ENCODE measurements around the gene USP26. TPM values are rescaled to one million over a fixed set of nuclear protein-coding genes. Genes with fewer than 3 reads are reported as not detected.
"Not testable (repeated sequence)": the region's sequence is repeated elsewhere in the genome, so short reads cannot be mapped to it uniquely, and the experiment has no call there.

Gene USP26
- total and polyA plus RNA-seq, 2 donors (not counting 3 experiments of a cell fraction or from before 2014, with no cell fraction given) = not detected

DNA sequence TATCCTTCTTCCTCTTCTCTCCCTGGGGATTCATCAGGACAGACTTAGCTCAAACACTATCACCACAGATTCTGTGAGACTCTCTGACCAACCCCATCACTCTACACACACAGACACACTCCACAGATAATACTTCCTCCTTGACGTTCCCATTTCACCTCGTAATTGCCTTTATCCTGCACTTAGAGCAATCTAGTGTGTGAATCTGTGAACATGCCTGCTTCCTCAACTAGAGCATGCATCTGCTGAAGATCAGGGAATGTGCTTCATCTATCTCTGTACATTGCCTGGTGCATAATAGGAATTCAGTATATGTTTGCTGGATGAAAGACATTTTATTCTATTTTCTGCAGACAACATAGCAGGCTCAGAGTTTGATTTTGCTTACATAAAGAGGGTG lies 113.4 kb downstream of the USP26 start:
- H3K36me3 ChIP-seq (ENCODE audit: control insufficient read depth in 2 of 2, extremely low read depth in 1 of 2, insufficient read depth in 2 of 2, low read length in 2 of 2) = no peaks in the 10 kb centered on the region
- H3K79me2 ChIP-seq (ENCODE audit: control insufficient read depth, insufficient read depth, low read length) = no peaks in the 10 kb centered on the region
- no peak overlapping the region for H2AFZ ChIP-seq (ENCODE audit: low read depth, low read length)
- no peak for FAIRE-seq
- H3K4me1 ChIP-seq (ENCODE audit: control insufficient read depth, extremely low read depth, insufficient read depth, low read length) = no peaks in the 10 kb centered on the region
- ChIA-PET CTCF (no interaction called here), POLR2A (no interaction called here)
- H3K9me3 ChIP-seq (replicated peaks; ENCODE audit: control insufficient read depth, insufficient read depth, low read length) = no peaks in the 10 kb centered on the region
- no TSS peak for BruUV-seq (replicated peaks)
- no peaks in the 10 kb centered on the region for H3K9me1 ChIP-seq (replicated peaks; ENCODE audit: control insufficient read depth, extremely low read depth, insufficient read depth, low read length)
- no peak overlapping the region for H3K27ac ChIP-seq (ENCODE audit: insufficient read depth, low read depth, low read length)
- no peak overlapping the region for H3K4me2 ChIP-seq (ENCODE audit: insufficient read depth, low read length)
- H3K27me3 ChIP-seq (ENCODE audit: control insufficient read depth in 2 of 2, insufficient read depth in 2 of 2, low read length in 2 of 2) = no peaks in the 10 kb centered on the region
- no peak overlapping the region for H3K9ac ChIP-seq (replicated peaks; ENCODE audit: extremely low read depth, insufficient read depth, low read length)
- H3K4me3 ChIP-seq (replicated peaks in 1 of 3; ENCODE audit: insufficient read depth in 1 of 3, low read depth in 1 of 3, low read length in 3 of 3) = no peak overlapping the region
- DNase-seq (ENCODE audit: low read depth, low spot score) = no peak
- TF ChIP-seq GATA2 (IDR thresholded peaks at IDR 0.05; ENCODE audit: insufficient read depth, insufficient read length, low read depth, low read length) (no peak), JUN (IDR thresholded peaks at IDR 0.05; ENCODE audit: borderline replicate concordance, insufficient read depth, insufficient read length, low read depth) (no peak), POLR2A (IDR thresholded peaks at IDR 0.05; ENCODE audit: low read depth, low read length) (no peak), MAX (IDR thresholded peaks at IDR 0.05; ENCODE audit: insufficient read depth, insufficient read length) (no peak), FOS (IDR thresholded peaks at IDR 0.05; ENCODE audit: borderline replicate concordance, insufficient read depth, low read length) (no peak)
- H4K20me1 ChIP-seq (replicated peaks; ENCODE audit: control insufficient read depth, extremely low read depth, insufficient read depth, low read length) = no peaks in the 10 kb centered on the region
- intact Hi-C loops (cut with micrococcal nuclease) (no loop called here), dilution Hi-C loops (cut with MboI; ENCODE audit: extremely low pct_ligation_motif_present, low sequenced_read_pairs) (no loop called here)

- DNase-seq (ENCODE audit: low read depth, low spot score); H2AFZ ChIP-seq (ENCODE audit: low read depth, low read length); H3K27ac ChIP-seq (ENCODE audit: insufficient read depth, low read depth, low read length); H3K36me3 ChIP-seq (ENCODE audit: control insufficient read depth in 2 of 2, extremely low read depth in 1 of 2, insufficient read depth in 2 of 2, low read length in 2 of 2); H3K4me3 ChIP-seq (replicated peaks in 1 of 3; ENCODE audit: insufficient read depth in 1 of 3, low read depth in 1 of 3, low read length in 3 of 3); POLR2A ChIA-PET; H3K9me1 ChIP-seq (replicated peaks; ENCODE audit: control insufficient read depth, extremely low read depth, insufficient read depth, low read length); H3K9me3 ChIP-seq (replicated peaks; ENCODE audit: control insufficient read depth, insufficient read depth, low read length); H3K79me2 ChIP-seq (ENCODE audit: control insufficient read depth, insufficient read depth, low read length); H3K4me2 ChIP-seq (ENCODE audit: insufficient read depth, low read length); intact Hi-C loops (cut with micrococcal nuclease); H3K4me1 ChIP-seq (ENCODE audit: control insufficient read depth, extremely low read depth, insufficient read depth, low read length); dilution Hi-C loops (cut with MboI; ENCODE audit: extremely low pct_ligation_motif_present, low sequenced_read_pairs); CTCF ChIA-PET; H3K27me3 ChIP-seq (ENCODE audit: control insufficient read depth in 2 of 2, insufficient read depth in 2 of 2, low read length in 2 of 2); FAIRE-seq; H4K20me1 ChIP-seq (replicated peaks; ENCODE audit: control insufficient read depth, extremely low read depth, insufficient read depth, low read length); H3K9ac ChIP-seq (replicated peaks; ENCODE audit: extremely low read depth, insufficient read depth, low read length); BruUV-seq (replicated peaks): not testable (repeated sequence)
These were observed 116.9 kb downstream of the USP26 start for GRCh38 chrX:132980035-132980434.

Other genes with a start within 250 kb of the USP26 start
- 0.49 and 0.55 TPM in 2 replicates for gene HS6ST2, start 138.5 kb downstream of the USP26 start, total RNA-seq
- gene HS6ST2, start 138.5 kb downstream of the USP26 start, polyA plus RNA-seq = 0.84 and 1.1 TPM in 2 replicates
- not detected in 2 replicates for gene TFDP3, start 121.2 kb upstream of the USP26 start, total RNA-seq
- not detected in 2 replicates for gene TFDP3, start 121.2 kb upstream of the USP26 start, polyA plus RNA-seq